Right renal cortex interstitium (tissue), 3 donors: ENCODE measurements around the gene SLC35C1. TPM values are rescaled to one million over a fixed set of nuclear protein-coding genes. Genes with fewer than 3 reads are reported as not detected.

Experiments
- DNase-seq, 3 donors: peaks; one replicate each; pipeline ENCODE4 v3.0.0-alpha.2; 2013; ENCODE audit warnings: low read depth in 3 of 3, low spot score in 2 of 3
- polyA plus RNA-seq, 3 donors: library from polyadenylated mRNA; unstranded; fragments of 120-200 nt; gene quantifications; one replicate each; pipeline ENCODE4 v1.2.1, GENCODE V29; 2013; ENCODE audit not compliant: insufficient read length in 3 of 3

The SLC35C1 gene
- polyA plus RNA-seq: 1 to 10 TPM; 6.1 to 8.3 (median 6.6) TPM

- peak; percentile 69 to 90 (median 87) for DNase-seq
Measured at GRCh38 chr11:45804761-45805304, at the start of gene SLC35C1. Gene SLC35C1, plus strand, starts transcription at chr11:45805149. Its CDS starts 653 bp downstream, at chr11:45805802.

- no peak for DNase-seq
Measured at GRCh38 chr11:45755281-45755859, 49.6 kb upstream of the SLC35C1 start.

GRCh38 chr11:45756384-45757010, 48.5 kb upstream of the SLC35C1 start:
- no peak for DNase-seq

GRCh38 chr11:45757672-45758071, 47.3 kb upstream of the SLC35C1 start:
- DNase-seq: no peak

GRCh38 chr11:45761659-45762058, 43.3 kb upstream of the SLC35C1 start:
- no peak for DNase-seq

- DNase-seq: no peak
Measured at GRCh38 chr11:45765107-45765668, 39.8 kb upstream of the SLC35C1 start.

- DNase-seq: no peak
Measured at GRCh38 chr11:45765836-45766235, 39.1 kb upstream of the SLC35C1 start.

GRCh38 chr11:45766469-45766868, 38.5 kb upstream of the SLC35C1 start:
- DNase-seq: no peak

GRCh38 chr11:45768486-45768885, 36.5 kb upstream of the SLC35C1 start:
- no peak for DNase-seq

- DNase-seq: no peak
Measured at GRCh38 chr11:45769960-45770359, 35.0 kb upstream of the SLC35C1 start.

- DNase-seq: peak; percentile 49 to 55 (median 54)
Measured at GRCh38 chr11:45771193-45771565, 33.8 kb upstream of the SLC35C1 start.

- peak; percentile 52 to 58 (median 54) for DNase-seq
Measured at GRCh38 chr11:45771566-45772448, 33.1 kb upstream of the SLC35C1 start.

- DNase-seq: no peak
Measured at GRCh38 chr11:45772449-45772774, 32.5 kb upstream of the SLC35C1 start.

- no peak for DNase-seq
Measured at GRCh38 chr11:45772986-45773785, 31.8 kb upstream of the SLC35C1 start.

- no peak for DNase-seq
Measured at GRCh38 chr11:45773786-45774655, 30.9 kb upstream of the SLC35C1 start.

- no peak for DNase-seq
Measured at GRCh38 chr11:45774786-45775185, 30.2 kb upstream of the SLC35C1 start.

- no peak for DNase-seq
Measured at GRCh38 chr11:45777127-45777969, 27.6 kb upstream of the SLC35C1 start.

GRCh38 chr11:45778341-45778740, 26.6 kb upstream of the SLC35C1 start:
- DNase-seq: no peak
